ENCODE results near the gene PPFIA1.
"Not testable (repeated sequence)": the region's sequence is repeated elsewhere in the genome, so short reads cannot be mapped to it uniquely, and the experiment has no call there.

Gene PPFIA1

DNA sequence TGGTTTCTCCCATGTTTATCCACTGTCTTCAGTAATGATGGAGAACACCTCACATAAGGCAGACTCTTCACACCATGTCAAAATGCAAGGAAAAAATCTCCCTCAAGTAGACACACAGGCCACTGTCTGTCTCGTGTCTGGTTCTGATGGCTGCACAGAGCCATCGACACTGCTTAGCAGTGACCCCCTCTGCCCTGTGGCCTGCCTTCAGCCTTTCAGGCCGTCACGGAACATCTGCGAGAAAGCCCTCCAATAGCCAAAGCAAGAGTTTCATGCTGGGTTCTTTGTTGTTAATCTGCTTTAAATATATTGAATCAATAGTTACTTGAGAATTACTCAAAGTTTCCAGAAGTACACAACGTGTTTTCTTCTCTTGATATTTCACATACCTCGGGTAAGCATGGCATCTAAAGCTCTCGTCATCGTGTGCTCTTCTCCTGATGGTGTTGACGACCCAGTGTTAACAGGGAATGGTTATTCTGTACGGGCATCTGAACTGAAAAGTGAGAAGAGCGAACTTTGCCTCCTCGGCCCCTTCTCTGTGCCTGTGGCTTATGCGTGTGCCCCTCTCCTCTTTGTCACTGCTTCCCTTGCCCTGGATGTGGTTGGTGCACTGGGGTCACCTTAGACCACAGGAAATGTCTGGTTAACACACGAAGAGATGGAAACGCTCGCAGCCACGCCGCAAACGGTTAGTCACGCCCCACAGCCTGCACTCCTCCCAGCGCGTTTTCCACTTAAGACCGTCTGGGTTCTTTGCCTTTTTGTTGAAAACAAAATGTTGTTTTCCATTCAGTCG lies 94.5 kb downstream of the PPFIA1 start:
- peak; percentile 51 for DNase-seq

GRCh38 chr11:70365544-70365927 lies 95.0 kb downstream of the PPFIA1 start:
- no peak for DNase-seq

DNA sequence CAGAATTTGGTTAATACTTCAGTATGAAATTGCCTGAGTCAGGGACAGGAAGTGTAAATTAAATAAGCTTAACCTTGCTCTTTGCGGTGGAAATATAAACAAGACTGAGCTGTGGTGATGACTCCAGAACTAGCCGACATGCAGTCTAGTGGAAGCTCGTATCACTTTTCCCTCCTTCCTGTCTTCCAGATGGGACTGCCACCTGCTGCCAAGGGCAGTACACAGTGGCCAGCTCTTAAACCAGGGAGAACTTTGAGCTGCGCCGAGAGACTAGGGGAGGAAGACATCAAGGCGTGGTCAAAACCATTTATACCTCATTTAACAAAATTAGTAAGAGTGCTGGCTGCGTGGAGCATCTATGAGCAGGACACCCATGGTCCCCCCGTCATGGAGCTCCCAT lies 96.6 kb downstream of the PPFIA1 start:
- no peak for DNase-seq

- DNase-seq = no peak
Observed at GRCh38 chr11:70368961-70369360, 98.5 kb downstream of the PPFIA1 start.

- no peak for DNase-seq
Observed at GRCh38 chr11:70371241-70371640, 100.8 kb downstream of the PPFIA1 start.

GRCh38 chr11:70372076-70372475 lies 101.6 kb downstream of the PPFIA1 start:
- DNase-seq = no peak

- DNase-seq = no peak
Observed at GRCh38 chr11:70376621-70377020, 106.1 kb downstream of the PPFIA1 start.

DNA sequence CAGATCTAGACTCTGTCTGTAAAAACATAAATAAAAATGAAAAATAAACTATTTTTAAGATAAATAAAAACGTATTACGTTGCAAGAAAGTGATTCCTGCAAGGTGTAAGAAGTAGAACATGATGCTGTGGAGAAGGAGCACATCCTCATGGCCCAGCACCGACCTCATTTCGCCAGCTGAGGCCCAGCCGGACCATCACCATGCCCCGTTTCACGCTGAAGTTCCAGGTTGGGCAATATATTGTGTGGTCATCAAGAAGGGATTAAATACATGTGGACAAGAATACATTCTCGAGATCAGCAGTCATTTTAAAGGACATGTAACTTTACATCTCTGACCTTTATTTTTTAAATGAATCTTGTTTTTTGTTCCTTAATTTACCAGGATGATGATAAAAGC lies 107.2 kb downstream of the PPFIA1 start:
- no peak for DNase-seq

- no peak for DNase-seq
Observed at GRCh38 chr11:70378506-70379134, 108.1 kb downstream of the PPFIA1 start.

- DNase-seq = no peak
Observed at GRCh38 chr11:70381350-70381749, 110.9 kb downstream of the PPFIA1 start.

GRCh38 chr11:70381872-70382861 lies 111.7 kb downstream of the PPFIA1 start:
- no peak for DNase-seq

DNA sequence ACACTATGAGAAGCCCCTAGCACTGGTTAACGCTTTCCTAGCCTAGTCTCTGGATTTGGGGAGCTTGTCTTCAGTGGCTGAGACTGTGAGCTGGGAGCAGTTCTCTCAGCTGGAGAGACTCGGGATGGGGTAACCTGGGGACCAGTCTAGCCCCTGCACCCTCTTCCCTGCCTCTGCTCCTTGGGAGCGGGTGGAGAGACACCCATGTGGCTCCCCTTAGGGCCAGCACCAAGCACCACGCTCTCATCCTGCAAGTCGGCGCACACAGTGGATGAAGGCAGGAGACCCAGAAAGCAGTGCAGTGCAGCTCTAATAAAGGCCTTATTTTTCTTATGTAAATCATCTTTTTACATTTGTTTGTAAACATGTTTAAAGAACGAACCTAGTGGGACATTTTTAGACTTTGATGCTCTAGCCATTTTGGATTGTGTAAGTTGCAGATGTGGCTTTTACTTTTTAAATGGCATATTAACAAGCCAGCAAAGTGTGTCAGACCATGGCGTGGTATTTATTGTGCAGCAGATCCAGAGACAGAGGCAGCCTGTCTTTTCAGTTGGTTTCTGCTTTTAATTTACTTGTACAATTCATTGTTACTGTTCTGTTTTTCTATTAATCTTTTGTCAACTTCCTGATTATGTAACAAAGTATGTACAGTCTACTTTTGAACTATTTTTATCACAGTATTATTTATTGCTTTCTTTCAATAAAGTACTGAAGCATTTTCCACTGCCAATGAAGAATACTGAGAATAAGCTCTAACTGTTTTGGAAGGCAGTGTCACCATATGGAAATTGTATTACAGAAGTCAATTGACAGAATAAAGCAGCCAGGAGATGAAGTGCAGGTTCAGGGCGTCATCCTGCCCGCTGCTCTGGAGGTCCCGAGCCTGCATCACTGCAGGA lies 113.4 kb downstream of the PPFIA1 start:
- DNase-seq = no peak

DNA sequence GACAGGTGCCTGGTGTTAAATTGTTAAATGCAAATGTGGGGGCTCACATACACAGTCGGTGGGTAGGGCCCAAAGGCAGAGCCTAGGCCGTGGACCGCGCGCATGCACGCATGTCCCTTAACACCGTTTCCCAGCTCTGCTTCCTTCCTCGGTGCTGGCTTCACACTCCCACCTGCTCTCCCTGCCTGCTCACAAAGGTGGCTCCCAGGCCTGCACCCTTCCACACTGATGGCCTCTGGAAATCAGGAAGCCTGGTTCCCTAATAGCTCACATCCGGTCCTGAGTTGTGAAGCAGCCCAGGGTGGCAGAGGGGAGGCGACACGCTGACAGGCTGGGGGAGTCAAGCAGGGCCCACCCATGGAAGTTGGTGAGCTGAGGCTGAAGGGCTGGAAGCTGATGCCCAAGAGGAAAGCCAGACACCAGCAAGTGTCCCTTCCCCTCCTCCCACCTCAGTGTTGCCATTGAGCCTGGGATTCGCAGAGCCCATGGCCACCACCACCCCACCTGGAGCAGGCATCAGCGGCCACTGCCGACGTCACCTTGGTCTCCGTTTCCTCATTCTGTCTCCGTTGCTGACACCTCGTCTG lies 114.2 kb downstream of the PPFIA1 start:
- DNase-seq = no peak

- no peak for DNase-seq
Observed at GRCh38 chr11:70387564-70387963, 117.1 kb downstream of the PPFIA1 start.

DNA sequence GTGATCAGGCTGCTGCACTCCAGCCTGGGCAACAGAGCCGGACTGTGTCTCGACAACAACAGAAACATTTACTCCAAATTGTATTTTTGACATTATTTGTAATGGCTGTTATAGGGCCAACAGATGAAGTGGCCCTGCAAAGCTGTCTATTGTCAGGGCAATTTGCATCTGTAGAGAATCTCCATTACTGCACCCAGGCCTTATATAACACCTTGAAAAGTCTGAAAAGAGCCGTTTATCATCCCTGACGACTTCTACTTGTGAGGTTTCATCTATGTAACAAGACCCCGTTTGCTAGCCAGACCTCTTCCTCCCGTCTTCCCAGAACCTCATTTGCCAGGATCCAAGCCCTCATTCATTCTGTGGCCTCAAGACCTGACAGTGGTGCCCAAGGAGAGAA lies 118.7 kb downstream of the PPFIA1 start:
- no peak for DNase-seq

DNA sequence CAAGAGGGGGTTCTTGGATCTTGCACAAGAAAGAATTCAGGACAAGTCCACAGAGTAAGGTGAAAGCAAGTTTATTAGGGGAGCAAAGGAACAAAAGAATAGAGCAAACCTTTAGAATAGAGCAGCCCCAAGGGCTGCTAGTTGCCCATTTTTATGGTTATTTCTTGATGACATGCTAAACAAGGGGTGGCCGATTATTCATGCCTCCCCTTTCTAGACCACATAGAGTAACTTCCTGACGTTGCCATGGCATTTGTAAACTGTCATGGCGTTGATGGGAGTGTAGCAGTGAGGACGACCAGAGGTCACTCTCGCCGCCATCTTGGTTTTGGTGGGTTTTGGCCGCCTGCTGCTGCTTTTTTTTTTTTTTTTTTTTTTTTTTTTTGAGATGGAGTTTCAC lies 120.4 kb downstream of the PPFIA1 start:
- not testable (repeated sequence) for DNase-seq

- DNase-seq = no peak
Observed at GRCh38 chr11:70394211-70394950, 123.9 kb downstream of the PPFIA1 start.

GRCh38 chr11:70397336-70397982 lies 127.0 kb downstream of the PPFIA1 start:
- no peak for DNase-seq

- peak; percentile 80 for DNase-seq
Observed at GRCh38 chr11:70397983-70398833, 127.7 kb downstream of the PPFIA1 start, which contains the start of gene CTTN. Gene CTTN (plus strand): TSS chr11:70398529. CDS start chr11:70407298, 8,769 bp downstream.
